ENCODE measurements around the gene DNLZ.

The DNLZ gene

DNA sequence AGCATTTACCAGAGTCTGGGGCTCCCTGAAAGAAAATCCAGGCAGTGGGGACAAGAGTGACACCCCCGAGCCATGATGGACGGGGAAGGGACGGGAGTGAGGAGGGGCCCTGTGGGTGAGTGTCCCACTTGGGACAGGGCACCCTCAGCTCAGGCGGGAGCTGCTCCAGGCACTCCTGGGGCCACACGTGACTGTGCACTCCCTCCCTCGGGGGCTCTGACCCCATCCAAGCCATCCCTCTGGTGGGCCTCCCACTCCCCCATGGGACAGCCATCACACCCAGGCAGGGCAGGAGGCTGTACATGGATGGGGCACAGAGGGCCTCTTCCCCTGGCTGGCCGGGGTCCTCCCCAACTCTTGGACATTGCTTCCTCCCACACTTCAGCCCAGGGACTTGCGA is 12.9 kb upstream of the DNLZ start:
- no peak for DNase-seq (ENCODE audit: low spot score)

DNA sequence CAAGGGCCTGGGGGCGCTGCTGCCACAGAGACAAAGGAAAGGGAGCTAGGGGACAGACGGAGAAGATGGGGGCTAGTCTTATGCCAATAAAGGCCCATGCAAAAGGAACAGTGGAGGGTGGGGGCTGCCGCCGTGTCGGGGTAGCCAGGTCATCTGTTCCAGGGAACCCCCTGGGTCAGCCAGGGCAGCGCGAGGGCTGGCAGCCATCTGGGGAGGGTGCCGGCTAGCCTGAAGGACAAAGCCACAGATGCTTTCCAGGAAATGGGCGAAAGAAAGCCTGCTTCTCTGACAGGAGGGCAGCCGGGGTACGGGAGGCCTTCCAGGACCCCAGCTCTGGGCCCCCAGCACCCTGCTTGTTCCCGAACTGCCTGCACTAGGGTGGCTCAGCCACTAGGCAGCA is 11.6 kb upstream of the DNLZ start:
- no peak for DNase-seq (ENCODE audit: low spot score)

DNA sequence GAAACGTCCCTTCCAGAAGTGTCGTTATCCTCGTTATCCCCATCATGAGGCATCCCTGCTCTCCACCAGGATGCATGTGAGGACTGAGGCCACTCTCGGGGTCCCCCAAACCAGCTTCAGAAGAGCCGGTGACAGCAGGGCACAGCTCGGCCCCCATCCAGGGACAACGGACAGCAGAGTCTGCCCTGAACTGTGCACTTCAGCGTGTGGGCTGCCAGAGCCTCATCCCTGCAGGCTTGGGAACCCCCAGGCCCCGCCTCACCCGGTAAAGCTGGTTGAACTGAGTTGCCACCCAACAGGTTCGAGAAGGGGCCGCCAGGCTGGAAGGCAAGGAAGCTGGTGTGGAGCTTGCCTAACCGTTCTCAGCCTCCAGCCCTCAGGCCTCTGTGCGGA is 10.6 kb upstream of the DNLZ start:
- DNase-seq (ENCODE audit: low spot score), result no peak

GRCh38 chr9:136373300-136374182 is 10.0 kb upstream of the DNLZ start, which contains the start of gene CARD9:
Gene CARD9 (minus strand): TSS chr9:136373669. CDS start chr9:136372078, 1,591 bp downstream.
- DNase-seq (ENCODE audit: low spot score), result peak; percentile 73

GRCh38 chr9:136372561-136373299 is 9.2 kb upstream of the DNLZ start:
- no peak for DNase-seq (ENCODE audit: low spot score)

DNA sequence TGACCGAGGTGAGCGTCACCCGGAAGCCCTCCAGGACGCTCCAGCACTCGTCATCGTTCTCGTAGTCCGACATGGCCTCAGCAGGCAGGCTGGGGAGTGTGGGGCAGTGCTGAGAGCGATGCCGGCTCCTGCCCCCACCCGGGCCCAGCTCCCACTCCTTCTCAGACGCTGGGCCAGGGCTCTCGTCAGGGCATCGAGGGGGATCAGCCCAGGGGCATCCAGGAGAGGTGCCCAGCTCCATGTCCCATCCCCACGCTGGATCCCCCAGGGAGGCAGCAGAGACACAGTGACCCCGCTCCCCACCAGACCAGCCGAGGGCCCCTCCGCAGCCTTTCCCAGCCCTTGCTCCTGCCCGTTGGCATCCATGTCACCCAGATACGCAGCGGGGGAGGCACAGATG is 8.5 kb upstream of the DNLZ start:
- DNase-seq (ENCODE audit: low spot score), result no peak

- DNase-seq (ENCODE audit: low spot score), result no peak
Observed at GRCh38 chr9:136371533-136371880, 8.0 kb upstream of the DNLZ start.

GRCh38 chr9:136370687-136371532 is 7.4 kb upstream of the DNLZ start:
- DNase-seq (ENCODE audit: low spot score), result no peak

- DNase-seq (ENCODE audit: low spot score), result no peak
Observed at GRCh38 chr9:136370037-136370436, 6.5 kb upstream of the DNLZ start.

- DNase-seq (ENCODE audit: low spot score), result no peak
Observed at GRCh38 chr9:136368190-136368589, 4.6 kb upstream of the DNLZ start.

DNA sequence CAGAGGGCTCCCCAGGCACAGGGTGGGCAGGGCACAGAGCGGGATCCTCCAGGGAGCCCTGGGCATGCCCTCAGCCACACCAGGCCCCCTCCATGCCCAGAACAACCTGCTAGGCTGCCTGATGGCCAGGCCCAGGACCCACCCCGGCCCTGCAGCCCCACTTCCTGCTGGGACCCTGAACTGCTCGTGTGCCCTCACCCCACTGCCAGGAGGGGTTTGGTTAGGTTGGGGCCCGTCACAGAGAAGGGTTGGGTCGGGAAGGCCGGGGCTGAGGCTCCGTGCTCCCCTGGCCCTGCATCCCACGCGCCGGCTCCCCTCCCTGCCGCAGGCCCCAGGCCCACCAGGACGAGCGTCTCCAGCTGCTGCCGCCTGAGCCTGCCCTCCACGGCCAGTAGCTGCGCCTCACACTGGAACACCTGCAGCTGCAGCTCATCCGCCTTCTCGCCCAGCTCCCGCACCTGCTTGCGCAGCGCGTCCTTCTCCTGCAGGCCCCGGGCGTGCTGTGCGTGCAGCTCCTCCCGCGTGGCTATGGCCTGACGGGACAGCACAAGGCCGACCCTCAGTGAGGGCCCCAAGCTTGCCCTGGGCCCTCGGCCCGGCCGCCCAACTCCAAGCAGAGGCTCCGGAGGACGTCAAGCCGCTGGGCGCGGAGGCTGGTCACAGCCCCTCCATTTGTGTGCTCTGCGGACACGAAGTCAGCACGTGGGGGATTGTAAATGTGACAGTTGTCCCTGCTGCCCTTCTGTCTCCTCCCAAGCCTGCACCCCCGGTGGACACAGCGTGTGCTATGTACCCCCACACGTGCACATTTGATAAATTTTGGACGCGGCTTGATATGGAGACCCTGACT is 4.0 kb upstream of the DNLZ start:
- DNase-seq (ENCODE audit: low spot score), result no peak

GRCh38 chr9:136366826-136367225 is 3.3 kb upstream of the DNLZ start:
- no peak for DNase-seq (ENCODE audit: low spot score)

DNA sequence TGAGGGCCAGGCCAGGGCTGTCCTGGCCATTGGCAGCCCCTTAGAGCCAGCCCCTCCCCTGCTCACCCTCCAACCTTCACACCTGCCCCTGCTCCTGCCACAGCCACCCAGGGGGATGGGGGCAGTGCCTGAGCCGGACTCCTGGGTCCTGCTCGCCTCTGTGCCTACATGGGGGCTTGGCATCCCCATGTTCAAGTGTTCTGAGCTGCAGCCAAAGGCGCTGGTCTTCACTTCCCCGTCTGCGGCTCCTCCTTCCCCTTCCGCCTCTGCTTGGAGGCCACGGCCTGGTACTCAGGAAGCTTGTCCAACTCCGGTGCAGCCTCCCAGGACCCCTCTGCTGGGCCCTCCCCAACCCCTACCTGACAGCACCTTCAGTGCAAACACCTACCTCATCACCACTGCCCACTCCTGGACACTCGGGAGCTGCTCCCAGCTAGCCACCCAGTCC is 2.3 kb upstream of the DNLZ start:
- no peak for DNase-seq (ENCODE audit: low spot score)

DNA sequence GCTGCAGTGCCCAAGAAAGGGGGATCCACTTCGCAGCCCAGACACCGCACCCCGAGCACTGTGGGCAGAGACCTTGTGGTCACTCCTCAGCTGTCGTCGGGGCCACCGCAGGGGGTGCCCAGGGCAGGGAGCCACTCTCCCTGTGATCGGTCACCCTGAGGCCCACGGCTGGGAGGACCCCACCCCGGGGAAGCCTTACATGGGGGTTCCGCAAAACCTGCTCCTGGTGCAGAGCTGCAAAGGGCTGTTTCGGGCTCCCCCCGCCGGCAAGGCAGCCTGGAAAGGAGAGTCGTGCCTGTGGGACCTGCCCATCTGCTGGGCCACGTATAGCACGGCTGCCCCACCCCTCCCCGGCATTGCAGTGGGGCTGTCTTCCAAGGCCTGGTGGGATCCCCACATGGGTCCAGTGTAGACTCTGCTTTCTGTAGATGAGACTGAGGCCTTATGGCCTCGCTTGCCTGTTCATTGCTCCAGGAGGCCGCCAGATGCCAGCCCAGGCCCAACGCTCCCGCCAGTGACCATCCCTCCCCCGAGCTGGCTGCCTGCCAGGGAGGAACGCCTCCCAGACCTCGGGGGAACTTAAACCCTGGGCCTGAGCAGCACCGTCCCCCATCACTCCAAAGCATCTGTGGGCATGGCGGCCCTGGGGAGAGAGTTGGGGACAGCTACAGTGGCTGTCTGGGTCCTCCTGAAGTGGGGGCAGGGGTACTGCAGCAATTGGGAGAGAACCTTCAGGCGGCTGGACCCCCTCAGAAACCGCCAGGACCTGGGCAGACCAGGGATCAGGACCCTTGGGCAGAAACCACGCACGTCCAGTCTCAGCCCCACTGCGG is 1.6 kb upstream of the DNLZ start:
- DNase-seq (ENCODE audit: low spot score), result no peak

- no peak for DNase-seq (ENCODE audit: low spot score)
Observed at GRCh38 chr9:136363949-136364748, 605 bp upstream of the DNLZ start.

DNA sequence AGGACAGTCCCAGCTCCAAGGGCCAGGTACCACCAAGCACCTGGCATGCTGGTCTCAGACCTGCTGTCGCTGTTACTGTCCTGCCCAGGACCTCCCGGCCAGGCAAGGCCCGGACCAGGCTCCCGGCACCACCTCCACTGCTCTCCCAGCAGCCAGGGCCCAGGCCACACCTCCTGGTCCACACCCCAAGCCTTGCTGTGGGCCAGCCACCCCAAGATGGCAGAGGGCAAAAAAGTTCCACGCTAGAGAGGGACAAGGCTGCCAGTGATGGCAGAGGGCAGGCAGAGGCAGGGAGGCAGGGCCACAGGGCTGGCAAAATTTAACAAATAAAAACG is 1.1 kb downstream of the DNLZ start:
- no peak for DNase-seq (ENCODE audit: low spot score)

DNA sequence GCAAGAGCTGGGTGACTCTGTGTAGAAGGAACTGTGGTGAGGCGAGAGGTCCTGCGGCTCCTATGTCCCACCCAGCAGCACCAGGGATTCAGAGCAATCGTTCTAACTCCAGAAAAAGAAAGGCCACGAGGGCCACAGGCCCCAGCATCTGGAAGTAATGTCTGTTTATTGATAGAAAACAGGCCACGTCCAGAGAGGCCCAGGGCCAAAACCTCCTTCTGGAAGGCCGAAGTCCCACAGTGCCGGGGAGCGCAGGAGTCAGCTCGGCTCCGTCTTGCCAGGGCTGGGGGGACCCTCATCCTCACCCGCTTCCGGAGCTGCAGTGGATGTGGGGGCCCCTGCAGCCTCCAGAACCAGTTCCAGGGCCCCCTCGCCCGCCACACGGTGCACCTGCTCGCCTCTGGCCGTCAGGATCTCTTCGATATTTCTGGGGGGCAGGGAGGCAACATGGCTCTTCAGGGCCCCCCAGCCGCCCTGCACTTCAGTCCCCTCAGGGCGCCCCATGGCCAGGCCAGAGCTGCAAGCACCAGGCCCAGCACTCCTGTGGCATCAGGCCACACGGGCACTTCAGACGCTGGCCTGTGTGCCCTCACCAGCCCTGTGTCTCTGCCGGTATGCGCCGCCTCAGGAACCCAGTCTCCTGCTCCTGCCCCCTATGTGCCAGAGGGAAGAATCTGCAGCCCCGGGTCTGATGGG is 1.6 kb downstream of the DNLZ start:
- DNase-seq (ENCODE audit: low spot score), result no peak

DNA sequence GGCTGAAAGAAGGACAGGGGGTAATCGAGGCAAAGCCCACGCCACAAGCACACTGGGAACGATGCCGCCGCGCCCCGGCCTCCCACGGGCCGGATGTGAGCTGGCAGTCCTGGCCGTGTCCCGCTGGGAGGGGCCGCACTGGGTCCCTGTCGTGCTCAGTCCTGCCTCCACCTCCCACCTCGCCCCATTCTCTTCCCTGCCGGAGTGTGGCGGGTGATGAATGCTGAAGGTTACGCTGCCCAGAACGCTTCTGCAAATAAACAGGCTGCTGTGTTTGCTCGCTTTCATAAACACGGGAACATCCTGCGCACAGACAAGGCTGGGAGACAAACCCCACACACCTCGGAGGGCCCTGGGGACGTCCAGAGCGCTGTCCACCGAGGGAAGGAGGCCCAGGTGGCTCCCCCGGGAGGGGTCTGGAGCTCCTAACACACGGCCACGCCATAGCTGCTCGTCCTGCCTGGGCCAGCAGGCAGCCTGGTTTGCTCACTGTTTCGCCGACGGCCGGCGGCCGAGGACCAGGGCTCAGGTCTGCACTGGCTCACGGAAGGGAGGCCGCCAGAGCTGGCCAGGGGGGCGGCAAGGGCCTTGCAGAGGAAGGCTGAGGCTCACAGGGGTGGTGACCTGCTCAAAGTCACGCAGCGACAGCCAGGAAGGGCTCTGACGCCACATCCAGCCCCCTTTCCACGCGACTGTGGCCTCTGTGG is 2.3 kb downstream of the DNLZ start:
- no peak for DNase-seq (ENCODE audit: low spot score)
